Breast epithelium (tissue), 4 donors: ENCODE results near the gene SLC39A2. TPM values are rescaled to one million over a fixed set of nuclear protein-coding genes. Genes with fewer than 3 reads are reported as not detected.

Source experiments
- DNase-seq, 2 donors: peaks; one replicate each; pipeline ENCODE4 v3.0.0-alpha.2; 2019; ENCODE audit warnings: low spot score in 2 of 2
- H3K27ac ChIP-seq, 2 donors: fragments of 200-600 bp; sonication (generic) in 1 of 2; one replicate each; pipeline ENCODE4 v1.5.1; 2016 to 2019; ENCODE audit warnings: mild to moderate bottlenecking in 1 of 2
- H3K27me3 ChIP-seq, 2 donors: fragments of 200-600 bp; sonication (generic) in 1 of 2; one replicate each; pipeline versions ENCODE4 v1.5.1 to v1.6.0; 2017 to 2019; ENCODE audit warnings: control low read depth in 1 of 2, mild to moderate bottlenecking in 1 of 2
- H3K36me3 ChIP-seq: fragments of 200-600 bp; one replicate; pipeline ENCODE4 v1.5.1; 2019
- H3K4me1 ChIP-seq, 2 donors: fragments of 200-600 bp; sonication (generic); one replicate each; pipeline ENCODE4 v1.5.1; 2016 to 2019; ENCODE audit warnings: control low read depth in 1 of 2
- H3K4me3 ChIP-seq, 3 donors: fragments of 200-600 bp; sonication (generic); 1 replicate in 2 of 3; 2 replicates in 1 of 3; pipeline ENCODE4 v1.5.1; 2016 to 2019; ENCODE audit warnings: mild to moderate bottlenecking in 3 of 3, moderate library complexity in 2 of 3
- H3K9me3 ChIP-seq, 2 donors: fragments of 200-600 bp; sonication (generic) in 1 of 2; one replicate each; pipeline ENCODE4 v1.5.1; 2016 to 2019; ENCODE audit warnings: control low read depth in 1 of 2
- POLR2A ChIP-seq: fragments of 450-650 bp; IDR thresholded peaks from one replicate; pipeline ENCODE4 v1.6.1; 2016; ENCODE audit warnings: antibody characterized with exemption, mild to moderate bottlenecking, moderate library complexity
- POLR2AphosphoS5 ChIP-seq, 3 donors: sonication (generic); formaldehyde crosslinking; IDR thresholded peaks; one replicate each; pipeline ENCODE4 v1.6.1; 2017; ENCODE audit warnings: antibody characterized with exemption in 3 of 3
- intact Hi-C: fragments of 100-400 bp; cut with DNase I; formaldehyde crosslinking; loops from one replicate; pipeline ENCODE4 v1.15.1; 2023; ENCODE audit warnings: low total_unique reads
- total RNA-seq, 3 donors: library from RNA; depleted of rRNA; stranded (reverse); fragments of >200 nt; gene quantifications; one replicate each; pipeline ENCODE4 v1.1.0, GENCODE V29; 2016
- TF ChIP-seq, protein P1 (sequence below), 3 donors: fragments of 450-650 bp; IDR thresholded peaks; one replicate each; pipeline ENCODE4 v1.5.1; 2016 to 2017; ENCODE audit warnings: antibody characterized with exemption in 3 of 3, mild to moderate bottlenecking in 3 of 3, moderate library complexity in 3 of 3

The SLC39A2 gene
- total RNA-seq, 3 donors from 2014 or later = 0.59 TPM; not detected in 2

DNA sequence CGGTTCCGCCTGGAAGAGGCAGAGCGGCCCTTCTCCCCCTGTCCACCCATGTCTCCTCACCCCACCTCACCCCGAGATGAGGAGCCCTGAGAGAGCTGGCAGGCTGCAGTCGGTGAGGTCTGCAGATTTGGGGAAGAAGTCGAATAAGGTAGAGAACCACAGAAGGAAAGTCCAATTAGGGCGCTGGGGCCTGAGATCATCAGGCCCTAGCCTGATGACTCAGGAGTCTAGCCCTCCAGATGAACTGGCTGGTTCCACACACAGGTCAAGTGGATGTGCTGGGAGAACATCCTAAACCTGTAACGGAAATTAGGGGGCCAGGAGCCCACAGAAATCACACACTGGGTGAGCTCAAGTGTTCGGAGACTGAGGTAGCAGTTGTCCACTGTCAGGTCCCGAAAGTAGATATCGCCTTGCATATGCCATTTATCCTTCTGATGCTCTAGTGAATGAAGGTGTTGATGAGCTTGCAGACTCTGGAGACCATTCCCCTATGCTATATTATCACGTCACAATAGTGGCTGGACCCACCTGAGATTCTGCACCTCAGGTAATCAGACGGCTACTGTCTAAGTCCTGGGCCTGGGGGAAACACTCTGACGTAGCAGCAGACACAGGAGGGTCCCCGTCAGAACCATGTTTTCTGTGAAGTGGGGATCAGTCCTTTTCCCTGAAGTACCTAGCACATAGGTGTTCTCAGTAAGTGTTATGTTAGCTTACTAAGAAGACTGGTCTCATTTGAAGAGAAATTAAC, 10.2 kb upstream of the SLC39A2 start:
- H3K27ac ChIP-seq = peak overlapping the region; percentile 89 to 91
- no peaks in the 10 kb centered on the region for H3K9me3 ChIP-seq
- H3K27me3 ChIP-seq = no peaks in the 10 kb centered on the region
- H3K4me3 ChIP-seq = peak overlapping the region; percentile 76 to 93 (median 87)
- DNase-seq = no peak
- intact Hi-C loops = no loop called here
- no peaks in the 10 kb centered on the region for H3K36me3 ChIP-seq
- TF ChIP-seq POLR2AphosphoS5 (IDR thresholded peaks at IDR 0.05) (no peak), POLR2A (no peak)
- TF ChIP-seq, protein P1, sequence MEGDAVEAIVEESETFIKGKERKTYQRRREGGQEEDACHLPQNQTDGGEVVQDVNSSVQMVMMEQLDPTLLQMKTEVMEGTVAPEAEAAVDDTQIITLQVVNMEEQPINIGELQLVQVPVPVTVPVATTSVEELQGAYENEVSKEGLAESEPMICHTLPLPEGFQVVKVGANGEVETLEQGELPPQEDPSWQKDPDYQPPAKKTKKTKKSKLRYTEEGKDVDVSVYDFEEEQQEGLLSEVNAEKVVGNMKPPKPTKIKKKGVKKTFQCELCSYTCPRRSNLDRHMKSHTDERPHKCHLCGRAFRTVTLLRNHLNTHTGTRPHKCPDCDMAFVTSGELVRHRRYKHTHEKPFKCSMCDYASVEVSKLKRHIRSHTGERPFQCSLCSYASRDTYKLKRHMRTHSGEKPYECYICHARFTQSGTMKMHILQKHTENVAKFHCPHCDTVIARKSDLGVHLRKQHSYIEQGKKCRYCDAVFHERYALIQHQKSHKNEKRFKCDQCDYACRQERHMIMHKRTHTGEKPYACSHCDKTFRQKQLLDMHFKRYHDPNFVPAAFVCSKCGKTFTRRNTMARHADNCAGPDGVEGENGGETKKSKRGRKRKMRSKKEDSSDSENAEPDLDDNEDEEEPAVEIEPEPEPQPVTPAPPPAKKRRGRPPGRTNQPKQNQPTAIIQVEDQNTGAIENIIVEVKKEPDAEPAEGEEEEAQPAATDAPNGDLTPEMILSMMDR (IDR thresholded peaks at IDR 0.05) = no peak
- peaks cover 5 to 20% of the 10 kb centered on the region in 2 donors for H3K4me1 ChIP-seq

DNA sequence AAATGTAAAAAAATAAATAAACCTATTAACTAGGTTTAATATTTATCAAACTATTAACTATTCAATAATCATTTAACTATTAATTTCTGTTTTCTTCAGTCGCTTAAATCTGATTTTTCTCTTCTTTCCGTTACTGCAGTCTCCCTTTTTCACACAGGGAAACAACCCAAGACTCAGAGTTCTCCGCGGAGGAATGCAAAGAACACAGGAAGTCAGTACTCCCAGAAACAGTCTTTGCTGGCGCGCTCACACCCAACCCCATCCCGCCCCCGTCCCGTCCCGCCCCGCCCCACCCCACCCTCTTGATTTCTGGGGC, 9.7 kb upstream of the SLC39A2 start:
- H3K27me3 ChIP-seq = no peaks in the 10 kb centered on the region
- H3K9me3 ChIP-seq = no peaks in the 10 kb centered on the region
- no peaks in the 10 kb centered on the region for H3K36me3 ChIP-seq
- H3K27ac ChIP-seq = peak overlapping the region; percentile 89 to 91
- no peak for DNase-seq
- peak overlapping the region; percentile 76 to 93 (median 87) for H3K4me3 ChIP-seq
- no peak for TF ChIP-seq POLR2A
- TF ChIP-seq, protein P1 (IDR thresholded peaks at IDR 0.05) = no peak
- TF ChIP-seq POLR2AphosphoS5 (IDR thresholded peaks at IDR 0.05) = no peak
- peaks cover 5 to 20% of the 10 kb centered on the region in 2 donors for H3K4me1 ChIP-seq
- intact Hi-C loops = no loop called here

DNA sequence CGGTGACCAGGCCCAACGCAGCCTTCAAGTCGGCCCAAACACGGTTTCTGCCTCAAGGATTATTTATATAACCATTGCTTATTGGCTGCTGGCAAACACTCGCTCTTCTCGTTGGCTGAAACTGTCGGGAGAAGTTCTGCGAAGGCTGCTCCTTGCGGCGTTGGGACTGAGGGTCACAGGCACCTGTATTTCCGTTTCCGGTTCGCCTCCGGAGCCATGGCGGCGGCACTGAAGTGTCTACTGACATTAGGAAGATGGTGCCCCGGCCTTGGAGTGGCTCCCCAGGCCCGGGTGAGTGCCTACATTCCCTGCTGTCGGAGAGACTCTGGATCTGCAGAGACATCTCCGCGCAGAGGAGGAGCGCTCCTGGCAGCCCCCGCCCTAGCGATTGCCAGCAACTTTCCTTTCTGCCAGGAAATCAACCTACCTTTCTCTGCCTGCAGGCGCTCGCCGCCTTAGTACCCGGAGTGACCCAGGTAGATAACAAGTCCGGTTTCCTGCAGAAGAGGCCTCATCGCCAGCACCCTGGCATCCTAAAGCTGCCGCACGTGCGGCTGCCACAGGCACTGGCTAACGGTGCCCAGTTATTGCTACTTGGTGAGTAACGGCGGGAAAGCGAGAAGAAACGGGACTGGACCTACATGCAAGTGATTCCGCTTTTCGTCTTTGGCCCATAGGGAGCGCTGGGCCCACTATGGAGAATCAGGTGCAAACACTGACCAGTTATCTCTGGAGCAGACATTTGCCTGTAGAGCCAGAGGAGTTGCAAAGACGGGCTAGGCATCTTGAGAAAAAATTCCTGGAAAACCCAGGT, 9.1 kb upstream of the SLC39A2 start, which contains the start of gene METTL17:
Gene METTL17, plus strand, starts transcription at position 194 of the 814 bp plus-strand sequence. Its CDS starts 23 bp downstream, at position 217.
- Histone ChIP-seq H3K4me1 (peaks cover 5 to 20% of the 10 kb centered on the region in 2 donors), H3K9me3 (no peaks in the 10 kb centered on the region), H3K27me3 (no peaks in the 10 kb centered on the region), H3K27ac (peak within 1 kb of the TSS; percentile 89 to 91), H3K36me3 (no peaks in the 10 kb centered on the region), H3K4me3 (peak within 1 kb of the TSS; percentile 76 to 93 (median 87))
- DNase-seq = peak; percentile 90 to 93
- peak; percentile 74 for TF ChIP-seq POLR2A
- TF ChIP-seq, protein P1 (IDR thresholded peaks at IDR 0.05) = peak in 2 of 3 donors; percentile 19 to 23
- peak; percentile 76 to 79 (median 79) for TF ChIP-seq POLR2AphosphoS5 (IDR thresholded peaks at IDR 0.05)
- intact Hi-C loops = no loop called here

DNA sequence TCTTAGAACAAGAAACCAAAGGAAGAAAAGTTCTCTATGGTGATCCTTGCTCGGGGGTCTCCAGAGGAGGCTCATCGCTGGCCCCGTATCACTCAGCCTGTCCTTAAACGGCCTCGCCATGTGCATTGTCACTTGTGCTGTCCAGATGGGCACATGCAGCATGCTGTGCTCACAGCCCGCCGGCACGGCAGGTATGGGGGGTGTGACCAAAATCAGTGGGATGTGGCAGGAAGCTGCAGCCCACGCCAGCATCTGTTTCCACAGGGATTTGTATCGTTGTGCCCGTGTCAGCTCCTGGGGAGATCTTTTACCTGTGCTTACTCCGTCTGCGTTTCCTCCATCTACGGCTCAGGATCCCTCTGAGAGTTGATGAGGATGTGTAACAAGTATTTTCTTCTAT, 2.6 kb upstream of the SLC39A2 start:
- no peak for DNase-seq
- TF ChIP-seq, protein P1 (IDR thresholded peaks at IDR 0.05) = no peak
- TF ChIP-seq POLR2AphosphoS5 (IDR thresholded peaks at IDR 0.05) = no peak
- TF ChIP-seq POLR2A = no peak
- no peak overlapping the region for H3K4me3 ChIP-seq
- H3K36me3 ChIP-seq = peaks cover 12% of the 10 kb centered on the region
- no peaks in the 10 kb centered on the region for H3K9me3 ChIP-seq
- no peaks in the 10 kb centered on the region for H3K4me1 ChIP-seq
- H3K27me3 ChIP-seq = no peaks in the 10 kb centered on the region
- no peak overlapping the region for H3K27ac ChIP-seq
- intact Hi-C loops = no loop called here

DNA sequence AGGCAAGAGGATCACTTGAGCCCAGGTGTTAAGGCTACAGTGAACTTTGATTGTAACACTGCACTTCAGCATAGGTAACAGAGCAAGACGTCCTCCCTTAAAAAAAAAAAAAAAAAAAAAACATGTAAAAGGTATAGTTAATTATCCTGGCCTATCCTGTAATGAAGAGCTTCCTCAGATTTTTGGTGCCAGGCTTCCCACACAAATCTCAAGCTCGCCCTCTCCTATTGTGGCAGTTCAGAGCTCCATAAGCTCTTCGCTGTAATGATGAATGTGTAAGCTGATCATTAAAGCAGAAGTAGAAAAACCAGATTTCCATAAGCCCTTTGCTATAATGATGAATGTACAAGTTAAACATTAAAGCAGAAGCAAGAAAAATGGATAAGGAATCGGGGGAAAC, 2.0 kb upstream of the SLC39A2 start:
- TF ChIP-seq, protein P1 (IDR thresholded peaks at IDR 0.05) = no peak
- no peak for TF ChIP-seq POLR2A
- no peak for TF ChIP-seq POLR2AphosphoS5 (IDR thresholded peaks at IDR 0.05)
- peak overlapping the region in 1 of 2 donors; percentile 79 for H3K27ac ChIP-seq
- H3K9me3 ChIP-seq = no peaks in the 10 kb centered on the region
- intact Hi-C loops = no loop called here
- H3K4me1 ChIP-seq = no peaks in the 10 kb centered on the region
- no peaks in the 10 kb centered on the region for H3K27me3 ChIP-seq
- peaks cover 12% of the 10 kb centered on the region for H3K36me3 ChIP-seq
- DNase-seq = no peak
- H3K4me3 ChIP-seq = no peak overlapping the region
